WTC11 (cell line): ENCODE measurements around the gene NCKAP5. TPM values are rescaled to one million over a fixed set of nuclear protein-coding genes. Genes with fewer than 3 reads are reported as not detected.

Experiments used
- ATAC-seq: fragments of 200-7000 bp; cut with Tn5 transposase; 2 replicates; pipeline ENCODE4 v1.10.0; 2021; ENCODE audit warnings: mild to moderate bottlenecking, moderate library complexity
- CTCF ChIA-PET: fragments of 300-600 bp; sonication (Branson Sonifier 250); formaldehyde crosslinking; loops from one replicate; lab custom pipeline; 2021; ENCODE audit warnings: antibody characterized with exemption; lab: Charles Lee
- POLR2A ChIA-PET: fragments of 350-600 bp; sonication (Branson Sonifier 250); formaldehyde crosslinking; loops from one replicate; lab custom pipeline; 2021; ENCODE audit warnings: antibody characterized with exemption; lab: Charles Lee
- DNase-seq: peaks from one replicate; pipeline ENCODE4 v3.0.0; 2021; ENCODE audit warnings: low spot score
- H3K27ac Mint-ChIP-seq: 2 replicates; pipeline ENCODE4 v1.8.0; 2021; ENCODE audit warnings: mixed read lengths
- H3K27me3 Mint-ChIP-seq: 2 replicates; pipeline ENCODE4 v1.8.0; 2021; ENCODE audit warnings: low read depth, mild to moderate bottlenecking, moderate library complexity, mixed read lengths
- H3K36me3 Mint-ChIP-seq: 2 replicates; pipeline ENCODE4 v1.8.0; 2021; ENCODE audit warnings: mixed read lengths
- H3K4me1 Mint-ChIP-seq: 2 replicates; pipeline ENCODE4 v1.8.0; 2022; ENCODE audit warnings: mixed read lengths
- H3K4me3 Mint-ChIP-seq: 2 replicates; pipeline ENCODE4 v1.8.0; 2021; ENCODE audit warnings: mild to moderate bottlenecking, moderate library complexity, mixed read lengths
- H3K9me3 Mint-ChIP-seq: 2 replicates; pipeline ENCODE4 v1.8.0; 2021; ENCODE audit warnings: mixed read lengths
- CBFB ChIP-seq: sonication (generic); formaldehyde crosslinking; IDR thresholded peaks from 2 replicates; pipeline ENCODE4 v1.8.1; 2022; ENCODE audit warnings: mild to moderate bottlenecking, low read depth, missing genetic modification reagents
- CREB1 ChIP-seq: sonication (generic); formaldehyde crosslinking; IDR thresholded peaks from 2 replicates; pipeline ENCODE4 v1.8.0; 2023; ENCODE audit warnings: mild to moderate bottlenecking, missing genetic modification reagents
- E2F4 ChIP-seq: sonication (generic); formaldehyde crosslinking; IDR thresholded peaks from 2 replicates; pipeline ENCODE4 v1.8.1; 2022; ENCODE audit warnings: low read depth, mild to moderate bottlenecking, moderate library complexity, missing genetic modification reagents, borderline replicate concordance
- ELF4 ChIP-seq: sonication (generic); formaldehyde crosslinking; IDR thresholded peaks from 2 replicates; pipeline ENCODE4 v1.8.1; 2022; ENCODE audit warnings: low read depth, mild to moderate bottlenecking, moderate library complexity, missing genetic modification reagents
- EMX1 ChIP-seq: fragments of 250-450 bp; sonication (Bioruptor Pico); IDR thresholded peaks from 2 replicates; pipeline ENCODE4 v1.8.0; 2021; ENCODE audit warnings: mild to moderate bottlenecking
- ESRRA ChIP-seq: sonication (generic); formaldehyde crosslinking; IDR thresholded peaks from 2 replicates; pipeline ENCODE4 v1.8.1; 2022; ENCODE audit warnings: mild to moderate bottlenecking, missing genetic modification reagents, borderline replicate concordance
- FOXP1 ChIP-seq: sonication (generic); formaldehyde crosslinking; IDR thresholded peaks from 2 replicates; pipeline ENCODE4 v1.8.0; 2022; ENCODE audit warnings: missing genetic modification reagents, mild to moderate bottlenecking, moderate library complexity, borderline replicate concordance
- MAX ChIP-seq: sonication (generic); formaldehyde crosslinking; IDR thresholded peaks from 2 replicates; pipeline ENCODE4 v1.8.0; 2022; ENCODE audit warnings: mild to moderate bottlenecking, missing genetic modification reagents
- NR3C1 ChIP-seq: sonication (generic); formaldehyde crosslinking; conservative IDR thresholded peaks from 2 replicates; pipeline ENCODE4 v1.8.1; 2023; ENCODE audit warnings: low read depth, mild to moderate bottlenecking, missing genetic modification reagents
- OVOL2 ChIP-seq: fragments of 250-450 bp; sonication (Bioruptor Pico); IDR thresholded peaks from 2 replicates; pipeline ENCODE4 v1.9.0; 2021; ENCODE audit warnings: mild to moderate bottlenecking, borderline replicate concordance
- PRRX2 ChIP-seq: fragments of 250-450 bp; sonication (Bioruptor Pico); IDR thresholded peaks from 2 replicates; pipeline ENCODE4 v1.8.0; 2021; ENCODE audit warnings: mild to moderate bottlenecking
- SP1 ChIP-seq: sonication (generic); formaldehyde crosslinking; conservative IDR thresholded peaks from 2 replicates; pipeline ENCODE4 v1.8.1; 2022; ENCODE audit warnings: missing genetic modification reagents
- ZNF138 ChIP-seq: sonication (generic); formaldehyde crosslinking; conservative IDR thresholded peaks from 2 replicates; pipeline ENCODE4 v1.8.1; 2022; ENCODE audit warnings: mild to moderate bottlenecking, moderate library complexity, missing genetic modification reagents
- ZNF232 ChIP-seq: sonication (generic); formaldehyde crosslinking; IDR thresholded peaks from 2 replicates; pipeline ENCODE4 v1.8.0; 2022; ENCODE audit warnings: mild to moderate bottlenecking, missing genetic modification reagents
- total RNA-seq: library from RNA; stranded (reverse); gene quantifications from 3 replicates; pipeline ENCODE4 v1.2.3, GENCODE V29; 2021
- TF ChIP-seq, protein P1 (sequence below): fragments of 200-600 bp; IDR thresholded peaks from 2 replicates; pipeline ENCODE4 v1.8.0; 2022; ENCODE audit warnings: antibody characterized with exemption
- TF ChIP-seq, protein P2 (sequence below): sonication (generic); formaldehyde crosslinking; IDR thresholded peaks from 2 replicates; pipeline ENCODE4 v1.8.0; 2022; ENCODE audit warnings: mild to moderate bottlenecking, missing genetic modification reagents
- TF ChIP-seq, protein P3 (sequence below): sonication (generic); formaldehyde crosslinking; IDR thresholded peaks from 2 replicates; pipeline ENCODE4 v1.8.1; 2023; ENCODE audit warnings: mild to moderate bottlenecking, missing genetic modification reagents
- TF ChIP-seq, protein P4 (sequence below): sonication (generic); formaldehyde crosslinking; IDR thresholded peaks from 2 replicates; pipeline ENCODE4 v1.8.1; 2023; ENCODE audit warnings: mild to moderate bottlenecking, missing genetic modification reagents, moderate library complexity

NCKAP5 gene
- total RNA-seq, 1 experiment from 2014 or later, result 0.55 TPM

- TF ChIP-seq, protein P1, sequence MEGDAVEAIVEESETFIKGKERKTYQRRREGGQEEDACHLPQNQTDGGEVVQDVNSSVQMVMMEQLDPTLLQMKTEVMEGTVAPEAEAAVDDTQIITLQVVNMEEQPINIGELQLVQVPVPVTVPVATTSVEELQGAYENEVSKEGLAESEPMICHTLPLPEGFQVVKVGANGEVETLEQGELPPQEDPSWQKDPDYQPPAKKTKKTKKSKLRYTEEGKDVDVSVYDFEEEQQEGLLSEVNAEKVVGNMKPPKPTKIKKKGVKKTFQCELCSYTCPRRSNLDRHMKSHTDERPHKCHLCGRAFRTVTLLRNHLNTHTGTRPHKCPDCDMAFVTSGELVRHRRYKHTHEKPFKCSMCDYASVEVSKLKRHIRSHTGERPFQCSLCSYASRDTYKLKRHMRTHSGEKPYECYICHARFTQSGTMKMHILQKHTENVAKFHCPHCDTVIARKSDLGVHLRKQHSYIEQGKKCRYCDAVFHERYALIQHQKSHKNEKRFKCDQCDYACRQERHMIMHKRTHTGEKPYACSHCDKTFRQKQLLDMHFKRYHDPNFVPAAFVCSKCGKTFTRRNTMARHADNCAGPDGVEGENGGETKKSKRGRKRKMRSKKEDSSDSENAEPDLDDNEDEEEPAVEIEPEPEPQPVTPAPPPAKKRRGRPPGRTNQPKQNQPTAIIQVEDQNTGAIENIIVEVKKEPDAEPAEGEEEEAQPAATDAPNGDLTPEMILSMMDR, result no peak
- no peak for TF ChIP-seq SP1 (CRISPR knock-in tag)
- TF ChIP-seq, protein P2, sequence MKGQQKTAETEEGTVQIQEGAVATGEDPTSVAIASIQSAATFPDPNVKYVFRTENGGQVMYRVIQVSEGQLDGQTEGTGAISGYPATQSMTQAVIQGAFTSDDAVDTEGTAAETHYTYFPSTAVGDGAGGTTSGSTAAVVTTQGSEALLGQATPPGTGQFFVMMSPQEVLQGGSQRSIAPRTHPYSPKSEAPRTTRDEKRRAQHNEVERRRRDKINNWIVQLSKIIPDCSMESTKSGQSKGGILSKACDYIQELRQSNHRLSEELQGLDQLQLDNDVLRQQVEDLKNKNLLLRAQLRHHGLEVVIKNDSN (CRISPR knock-in tag), result no peak
- TF ChIP-seq MAX (CRISPR knock-in tag), result no peak
- TF ChIP-seq, all 79 proteins: peak for 0
Observed at GRCh38 chr2:133500917-133501316, 67.3 kb downstream of the NCKAP5 start (continued).

DNA sequence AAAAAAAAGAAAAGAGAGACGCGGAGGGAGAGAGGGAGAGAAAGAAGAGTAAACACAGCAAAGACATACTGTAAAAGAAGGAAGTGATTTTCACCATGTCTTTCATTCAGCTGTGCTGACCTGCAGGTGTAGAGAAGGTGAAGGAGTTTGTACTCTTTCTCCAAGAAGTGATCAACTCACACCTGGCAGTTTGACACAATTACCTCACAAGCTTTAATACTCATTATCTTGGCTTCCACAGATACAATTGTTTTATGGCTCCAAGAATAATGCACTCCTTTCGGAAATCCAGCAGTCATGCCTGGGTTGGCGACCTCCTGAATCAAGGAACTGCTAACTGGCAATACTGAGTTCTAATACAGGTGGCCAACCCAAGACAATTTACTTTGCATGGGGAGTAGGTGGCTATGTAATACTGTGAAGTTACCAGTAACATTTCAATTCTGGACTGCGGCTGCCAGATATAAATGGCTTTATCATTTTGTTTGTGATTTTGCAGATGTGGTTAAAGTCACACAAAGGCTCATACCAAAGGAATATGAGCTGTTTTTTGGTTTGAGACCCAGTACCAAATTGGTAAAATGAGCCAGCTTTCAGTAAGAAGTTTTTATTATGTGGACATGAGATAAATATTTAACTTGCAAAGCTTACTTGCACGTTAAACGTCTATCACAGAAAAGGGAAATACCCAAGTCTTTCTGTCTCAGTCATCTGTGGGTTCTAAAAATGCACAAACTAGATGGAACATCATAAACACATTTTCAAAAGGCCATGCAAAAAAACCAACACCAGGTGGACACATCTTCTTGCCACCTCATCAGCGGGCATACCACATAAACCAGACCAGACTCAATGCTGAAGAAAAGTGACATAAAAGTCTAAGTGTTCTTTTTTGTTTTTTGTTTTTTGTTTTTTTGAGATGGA lies 69.3 kb downstream of the NCKAP5 start:
- no peak overlapping the region for H3K27ac Mint-ChIP-seq
- no peaks in the 10 kb centered on the region for H3K27me3 Mint-ChIP-seq
- no peak for ATAC-seq
- DNase-seq, result no peak
- H3K4me3 Mint-ChIP-seq, result no peak overlapping the region
- H3K9me3 Mint-ChIP-seq, result no peaks in the 10 kb centered on the region
- ChIA-PET POLR2A (interaction anchor here (0.9 kb wide), 1 partner anchor 8 kb away, joined by 3 read pairs; no protein-coding TSS in a partner anchor), CTCF (no interaction called here)
- H3K36me3 Mint-ChIP-seq, result no peaks in the 10 kb centered on the region
- H3K4me1 Mint-ChIP-seq, result peaks cover 34% of the 10 kb centered on the region
- no peak for TF ChIP-seq OVOL2 (CRISPR knock-in tag)
- TF ChIP-seq, protein P3, sequence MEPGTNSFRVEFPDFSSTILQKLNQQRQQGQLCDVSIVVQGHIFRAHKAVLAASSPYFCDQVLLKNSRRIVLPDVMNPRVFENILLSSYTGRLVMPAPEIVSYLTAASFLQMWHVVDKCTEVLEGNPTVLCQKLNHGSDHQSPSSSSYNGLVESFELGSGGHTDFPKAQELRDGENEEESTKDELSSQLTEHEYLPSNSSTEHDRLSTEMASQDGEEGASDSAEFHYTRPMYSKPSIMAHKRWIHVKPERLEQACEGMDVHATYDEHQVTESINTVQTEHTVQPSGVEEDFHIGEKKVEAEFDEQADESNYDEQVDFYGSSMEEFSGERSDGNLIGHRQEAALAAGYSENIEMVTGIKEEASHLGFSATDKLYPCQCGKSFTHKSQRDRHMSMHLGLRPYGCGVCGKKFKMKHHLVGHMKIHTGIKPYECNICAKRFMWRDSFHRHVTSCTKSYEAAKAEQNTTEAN (CRISPR knock-in tag), result no peak
- TF ChIP-seq PRRX2 (CRISPR knock-in tag), result no peak
- no peak for TF ChIP-seq FOXP1 (CRISPR knock-in tag)
- no peak for TF ChIP-seq E2F4 (CRISPR knock-in tag)
- no peak for TF ChIP-seq ESRRA (CRISPR knock-in tag)
- no peak for TF ChIP-seq CBFB
- TF ChIP-seq NR3C1, result no peak
- no peak for TF ChIP-seq CREB1 (CRISPR knock-in tag)
- TF ChIP-seq ZNF232 (CRISPR knock-in tag), result no peak
- TF ChIP-seq ZNF138, result no peak
- TF ChIP-seq ELF4 (CRISPR knock-in tag), result no peak
- TF ChIP-seq EMX1, result no peak
- TF ChIP-seq, protein P4, sequence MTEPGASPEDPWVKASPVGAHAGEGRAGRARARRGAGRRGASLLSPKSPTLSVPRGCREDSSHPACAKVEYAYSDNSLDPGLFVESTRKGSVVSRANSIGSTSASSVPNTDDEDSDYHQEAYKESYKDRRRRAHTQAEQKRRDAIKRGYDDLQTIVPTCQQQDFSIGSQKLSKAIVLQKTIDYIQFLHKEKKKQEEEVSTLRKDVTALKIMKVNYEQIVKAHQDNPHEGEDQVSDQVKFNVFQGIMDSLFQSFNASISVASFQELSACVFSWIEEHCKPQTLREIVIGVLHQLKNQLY, result no peak
